NCI-H146 treated with DMSO at 0.1 percent for 48 hours (cell line): Measurements from ENCODE around the gene CLUH.

Experiments used
- DNase-seq: peaks from one replicate; lab custom pipeline; 2025; ENCODE audit not compliant: unreplicated experiment; lab: John Stamatoyannopoulos, UW

The CLUH gene, protein sequence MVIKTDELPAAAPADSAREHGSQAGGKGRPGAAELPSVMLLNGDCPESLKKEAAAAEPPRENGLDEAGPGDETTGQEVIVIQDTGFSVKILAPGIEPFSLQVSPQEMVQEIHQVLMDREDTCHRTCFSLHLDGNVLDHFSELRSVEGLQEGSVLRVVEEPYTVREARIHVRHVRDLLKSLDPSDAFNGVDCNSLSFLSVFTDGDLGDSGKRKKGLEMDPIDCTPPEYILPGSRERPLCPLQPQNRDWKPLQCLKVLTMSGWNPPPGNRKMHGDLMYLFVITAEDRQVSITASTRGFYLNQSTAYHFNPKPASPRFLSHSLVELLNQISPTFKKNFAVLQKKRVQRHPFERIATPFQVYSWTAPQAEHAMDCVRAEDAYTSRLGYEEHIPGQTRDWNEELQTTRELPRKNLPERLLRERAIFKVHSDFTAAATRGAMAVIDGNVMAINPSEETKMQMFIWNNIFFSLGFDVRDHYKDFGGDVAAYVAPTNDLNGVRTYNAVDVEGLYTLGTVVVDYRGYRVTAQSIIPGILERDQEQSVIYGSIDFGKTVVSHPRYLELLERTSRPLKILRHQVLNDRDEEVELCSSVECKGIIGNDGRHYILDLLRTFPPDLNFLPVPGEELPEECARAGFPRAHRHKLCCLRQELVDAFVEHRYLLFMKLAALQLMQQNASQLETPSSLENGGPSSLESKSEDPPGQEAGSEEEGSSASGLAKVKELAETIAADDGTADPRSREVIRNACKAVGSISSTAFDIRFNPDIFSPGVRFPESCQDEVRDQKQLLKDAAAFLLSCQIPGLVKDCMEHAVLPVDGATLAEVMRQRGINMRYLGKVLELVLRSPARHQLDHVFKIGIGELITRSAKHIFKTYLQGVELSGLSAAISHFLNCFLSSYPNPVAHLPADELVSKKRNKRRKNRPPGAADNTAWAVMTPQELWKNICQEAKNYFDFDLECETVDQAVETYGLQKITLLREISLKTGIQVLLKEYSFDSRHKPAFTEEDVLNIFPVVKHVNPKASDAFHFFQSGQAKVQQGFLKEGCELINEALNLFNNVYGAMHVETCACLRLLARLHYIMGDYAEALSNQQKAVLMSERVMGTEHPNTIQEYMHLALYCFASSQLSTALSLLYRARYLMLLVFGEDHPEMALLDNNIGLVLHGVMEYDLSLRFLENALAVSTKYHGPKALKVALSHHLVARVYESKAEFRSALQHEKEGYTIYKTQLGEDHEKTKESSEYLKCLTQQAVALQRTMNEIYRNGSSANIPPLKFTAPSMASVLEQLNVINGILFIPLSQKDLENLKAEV (N-terminal part only)

DNA sequence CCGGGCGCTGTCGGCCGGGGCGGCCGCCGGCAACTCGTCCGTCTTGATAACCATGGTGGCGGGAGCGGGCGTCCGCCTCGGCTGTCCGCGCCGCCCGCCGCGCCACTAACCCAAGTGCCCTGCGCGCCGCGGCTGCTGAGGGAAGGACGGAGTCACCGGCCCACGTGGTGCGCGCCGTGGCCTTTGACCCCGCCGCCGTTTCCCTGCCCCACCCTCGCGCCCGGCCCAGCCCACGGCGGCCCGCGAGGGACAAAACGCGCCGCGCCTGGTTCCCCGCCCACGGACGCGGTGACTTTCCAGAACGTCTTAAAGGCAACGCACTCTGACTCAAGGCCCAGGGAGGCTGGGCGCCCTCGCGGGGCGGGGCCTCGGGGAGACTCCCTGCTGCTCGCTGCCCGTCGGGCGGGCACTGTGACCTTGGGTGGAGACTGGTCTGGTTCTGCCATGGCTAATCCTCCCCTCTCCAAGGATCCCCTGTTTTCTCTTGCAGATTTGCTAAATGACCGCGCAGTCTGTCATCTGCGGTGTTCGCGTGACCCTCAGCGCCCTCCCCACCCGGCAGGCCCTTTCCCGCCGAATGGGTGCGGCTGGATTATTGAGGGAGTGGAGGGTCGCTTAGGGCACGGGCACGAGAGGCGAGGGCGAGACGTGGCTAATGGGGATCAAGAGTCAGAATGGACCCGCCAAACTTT is at the start of gene CLUH:
Gene CLUH, minus strand, starts transcription at position 157 of the 692 bp plus-strand sequence. Its CDS starts 103 bp downstream, at position 54.
- DNase-seq = peak; percentile 68

DNA sequence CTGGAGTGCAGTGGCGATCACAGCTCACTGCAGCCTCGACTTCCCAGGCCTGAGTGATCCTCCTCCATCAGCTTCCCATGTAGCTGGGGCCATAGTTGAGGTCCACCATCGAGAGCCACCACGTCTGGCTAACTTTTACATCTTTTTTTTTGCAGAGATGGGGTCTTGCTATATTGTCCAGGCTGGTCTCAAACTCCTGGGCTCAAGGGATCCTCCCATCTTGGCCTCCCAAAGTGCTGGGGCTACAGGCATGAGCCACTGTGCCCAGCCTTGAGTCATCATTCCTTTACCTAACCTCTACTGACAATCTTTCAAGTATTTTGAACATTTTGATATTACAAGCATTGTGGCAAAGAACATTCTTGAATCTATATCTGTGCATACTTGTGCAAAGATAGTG is 47.3 kb upstream of the CLUH start:
- DNase-seq = no peak

- peak; percentile 20 for DNase-seq
These were observed 44.5 kb upstream of the CLUH start for GRCh38 chr17:2755891-2756724.

- DNase-seq = no peak
These were observed 39.9 kb upstream of the CLUH start for GRCh38 chr17:2751491-2751890.

DNA sequence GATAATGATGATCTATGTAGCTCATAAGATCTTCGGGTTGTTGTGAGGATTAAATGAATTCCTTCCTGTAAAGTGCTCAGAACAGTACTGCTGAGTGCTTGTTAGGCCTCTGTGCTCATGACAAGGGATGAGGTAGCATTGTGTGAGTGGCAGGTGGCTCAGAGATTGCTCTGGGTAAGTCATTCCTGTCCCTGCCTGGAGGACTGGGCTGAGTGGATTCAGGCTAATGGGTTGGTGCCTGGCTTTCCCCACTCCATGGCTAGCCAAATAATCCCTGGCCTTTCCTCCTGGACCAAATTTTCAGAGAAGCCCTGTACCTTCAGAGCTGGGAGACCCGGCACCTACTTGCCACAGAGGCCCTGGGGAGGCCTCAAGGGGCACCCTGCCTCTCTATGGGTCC is 39.2 kb upstream of the CLUH start:
- no peak for DNase-seq

- peak; percentile 42 for DNase-seq
These were observed 38.2 kb upstream of the CLUH start for GRCh38 chr17:2749784-2750181.

GRCh38 chr17:2749058-2749783 is 37.7 kb upstream of the CLUH start, which contains the start of gene CCDC92B:
TSS of gene CCDC92B (minus strand) at chr17:2749652. CDS start at chr17:2735145, 14,507 bp downstream.
- peak; percentile 21 for DNase-seq

DNA sequence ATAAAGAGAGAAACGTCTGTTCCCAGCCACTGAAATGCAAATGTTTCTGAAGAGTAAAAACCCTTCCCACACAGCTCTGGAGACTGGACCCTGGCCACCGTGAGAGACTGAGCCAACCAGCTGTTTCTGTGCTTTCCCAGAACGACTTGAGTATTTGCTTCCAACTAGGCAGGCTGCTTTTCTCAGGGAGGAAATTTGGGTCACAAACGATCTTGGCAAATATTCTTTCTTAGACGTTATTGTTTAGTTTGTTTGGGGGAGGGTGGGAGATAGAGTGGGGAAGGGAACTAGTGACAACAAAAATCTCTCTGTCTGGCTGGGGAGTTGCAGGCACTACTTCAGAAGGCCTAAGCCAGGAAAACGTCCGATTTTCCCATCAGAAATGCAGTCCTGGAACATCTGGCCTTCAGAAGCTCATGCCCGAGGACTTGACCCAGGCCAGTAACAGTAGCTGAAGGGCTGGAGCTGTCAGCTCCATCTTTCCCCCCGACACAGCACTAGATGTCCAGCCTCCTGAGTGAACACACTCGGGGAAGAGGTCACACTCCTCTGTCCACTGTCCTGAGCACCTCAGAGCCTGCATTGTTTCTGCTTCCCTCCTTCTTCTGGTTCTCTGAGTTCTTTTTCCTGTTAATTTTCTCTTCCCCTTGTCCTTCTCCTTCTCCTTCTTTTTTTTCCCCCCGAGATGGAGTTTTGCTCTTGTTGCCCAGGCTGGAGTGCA is 33.9 kb upstream of the CLUH start:
- DNase-seq = no peak

DNA sequence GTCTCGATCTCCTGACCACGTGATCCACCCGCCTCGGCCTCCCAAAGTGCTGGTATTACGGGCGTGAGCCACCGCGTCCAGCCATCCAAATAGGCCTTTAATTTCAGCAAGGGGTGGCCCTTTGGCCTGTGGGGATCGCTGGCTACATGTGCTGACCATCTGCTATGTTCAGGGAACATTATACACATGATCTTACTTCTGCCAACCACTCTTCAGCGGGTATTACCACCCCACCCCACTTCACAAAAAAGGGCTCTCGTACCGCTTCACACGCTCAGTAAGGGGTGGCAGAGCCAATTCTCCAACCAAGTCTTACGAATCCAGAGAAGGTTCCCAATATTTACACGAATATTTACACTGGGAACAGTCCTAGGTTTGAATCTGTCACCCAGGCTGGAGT is 26.1 kb upstream of the CLUH start:
- DNase-seq = no peak

GRCh38 chr17:2736956-2737355 is 25.4 kb upstream of the CLUH start:
- DNase-seq = no peak

DNA sequence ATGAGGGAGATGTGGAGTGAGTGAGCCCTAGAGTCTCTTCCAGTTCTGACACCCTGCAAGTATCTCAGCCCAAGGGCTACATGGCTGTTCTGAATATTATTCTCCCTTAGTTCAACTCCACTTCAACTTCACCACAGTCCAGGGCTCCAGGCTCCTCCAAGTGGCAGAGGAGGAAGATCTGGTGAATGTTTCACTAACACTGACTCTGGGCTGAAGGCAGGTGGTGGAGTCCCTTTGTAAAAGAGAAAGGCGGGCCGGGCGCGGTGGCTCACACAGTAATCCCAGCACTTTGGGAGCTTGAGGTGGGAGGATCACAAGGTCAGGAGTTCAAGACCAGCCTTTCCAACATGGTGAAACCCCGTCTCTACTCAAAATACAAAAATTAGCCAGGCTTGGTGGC is 24.3 kb upstream of the CLUH start:
- no peak for DNase-seq

GRCh38 chr17:2734939-2735338 is 23.4 kb upstream of the CLUH start:
- DNase-seq = no peak

- no peak for DNase-seq
These were observed 20.2 kb upstream of the CLUH start for GRCh38 chr17:2731807-2732206.

DNA sequence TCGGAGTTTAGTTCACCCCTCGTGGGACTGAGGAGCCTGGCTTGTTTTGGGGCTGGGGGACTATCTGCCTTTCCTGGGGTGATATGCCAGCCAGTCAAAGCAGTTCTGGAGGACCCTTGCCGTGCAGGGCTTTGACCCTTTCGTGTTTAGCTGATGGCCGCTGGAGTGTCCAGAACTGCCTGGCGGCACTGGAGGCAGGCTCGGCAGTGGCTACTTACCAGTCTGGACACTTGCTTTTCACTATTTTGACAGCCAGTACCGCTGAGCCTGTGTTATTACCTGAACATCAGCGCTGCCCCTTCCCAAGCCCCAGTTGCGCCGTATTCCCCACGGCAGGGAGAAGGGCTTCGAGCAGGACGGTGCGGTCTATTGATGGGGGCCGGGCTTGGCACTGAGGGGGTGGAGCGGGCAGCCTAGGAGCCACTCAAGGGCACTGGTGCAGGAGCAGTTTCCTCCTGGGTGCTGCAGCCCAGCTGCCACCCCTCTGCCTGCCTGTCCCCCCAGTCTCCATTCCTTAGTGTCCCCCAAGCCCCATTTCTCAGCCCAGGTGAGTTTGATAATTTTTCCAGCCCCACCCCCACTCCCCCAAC is 19.3 kb upstream of the CLUH start:
- DNase-seq = no peak

GRCh38 chr17:2724784-2725164 is 13.2 kb upstream of the CLUH start:
- no peak for DNase-seq

GRCh38 chr17:2723997-2724783 is 12.6 kb upstream of the CLUH start:
- no peak for DNase-seq

- DNase-seq = no peak
These were observed 12.0 kb upstream of the CLUH start for GRCh38 chr17:2723505-2723996.
